ENCODE results near the gene CFDP1. TPM values are rescaled to one million over a fixed set of nuclear protein-coding genes. Genes with fewer than 3 reads are reported as not detected.

Gene CFDP1
- total and polyA plus RNA-seq, 11 donors: 17.7 to 60.6 (median 25.3) TPM

DNA sequence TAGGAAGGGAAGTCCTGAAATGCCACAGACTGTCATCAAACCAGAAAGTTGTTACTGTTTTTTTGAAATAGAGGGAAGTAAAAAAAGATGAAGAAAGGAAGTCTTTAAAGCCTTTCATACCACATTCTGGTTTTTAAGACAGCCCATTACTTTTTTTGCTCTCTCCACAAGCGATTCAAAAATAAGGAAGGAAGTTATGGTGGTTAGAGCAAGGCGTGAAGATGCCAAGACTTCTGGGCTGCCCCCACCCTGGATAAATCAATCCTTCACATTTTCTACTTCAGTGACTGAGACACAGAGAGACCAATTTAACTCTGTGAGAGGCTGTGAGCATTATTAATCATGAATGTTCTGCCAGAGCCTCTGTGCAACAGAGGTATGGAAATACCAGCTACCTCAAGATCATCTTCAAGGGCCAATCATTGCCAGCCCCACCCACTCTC is 99.6 kb downstream of the CFDP1 start:
- H3K27ac ChIP-seq: no peak overlapping the region
- peaks cover 0 to 12% (median 0%) of the 10 kb centered on the region in 12 donors for H3K4me1 ChIP-seq
- no peak for ATAC-seq
- TF ChIP-seq, protein P1, sequence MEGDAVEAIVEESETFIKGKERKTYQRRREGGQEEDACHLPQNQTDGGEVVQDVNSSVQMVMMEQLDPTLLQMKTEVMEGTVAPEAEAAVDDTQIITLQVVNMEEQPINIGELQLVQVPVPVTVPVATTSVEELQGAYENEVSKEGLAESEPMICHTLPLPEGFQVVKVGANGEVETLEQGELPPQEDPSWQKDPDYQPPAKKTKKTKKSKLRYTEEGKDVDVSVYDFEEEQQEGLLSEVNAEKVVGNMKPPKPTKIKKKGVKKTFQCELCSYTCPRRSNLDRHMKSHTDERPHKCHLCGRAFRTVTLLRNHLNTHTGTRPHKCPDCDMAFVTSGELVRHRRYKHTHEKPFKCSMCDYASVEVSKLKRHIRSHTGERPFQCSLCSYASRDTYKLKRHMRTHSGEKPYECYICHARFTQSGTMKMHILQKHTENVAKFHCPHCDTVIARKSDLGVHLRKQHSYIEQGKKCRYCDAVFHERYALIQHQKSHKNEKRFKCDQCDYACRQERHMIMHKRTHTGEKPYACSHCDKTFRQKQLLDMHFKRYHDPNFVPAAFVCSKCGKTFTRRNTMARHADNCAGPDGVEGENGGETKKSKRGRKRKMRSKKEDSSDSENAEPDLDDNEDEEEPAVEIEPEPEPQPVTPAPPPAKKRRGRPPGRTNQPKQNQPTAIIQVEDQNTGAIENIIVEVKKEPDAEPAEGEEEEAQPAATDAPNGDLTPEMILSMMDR (IDR thresholded peaks at IDR 0.05): no peak
- TF ChIP-seq POLR2A (IDR thresholded peaks at IDR 0.05): no peak
- H3K9me3 ChIP-seq: no peaks in the 10 kb centered on the region
- no peak overlapping the region for H3K4me3 ChIP-seq
- peaks cover 0 to 53% (median 0%) of the 10 kb centered on the region in 9 donors for H3K27me3 ChIP-seq
- DNase-seq: no peak
- intact Hi-C loops (cut with DNase I): no loop called here
- 52 to 76% (median 64%) methylated on average over 2 of the region's 2 CpGs for WGBS, 4 donors
- no peaks in the 10 kb centered on the region for H3K36me3 ChIP-seq

DNA sequence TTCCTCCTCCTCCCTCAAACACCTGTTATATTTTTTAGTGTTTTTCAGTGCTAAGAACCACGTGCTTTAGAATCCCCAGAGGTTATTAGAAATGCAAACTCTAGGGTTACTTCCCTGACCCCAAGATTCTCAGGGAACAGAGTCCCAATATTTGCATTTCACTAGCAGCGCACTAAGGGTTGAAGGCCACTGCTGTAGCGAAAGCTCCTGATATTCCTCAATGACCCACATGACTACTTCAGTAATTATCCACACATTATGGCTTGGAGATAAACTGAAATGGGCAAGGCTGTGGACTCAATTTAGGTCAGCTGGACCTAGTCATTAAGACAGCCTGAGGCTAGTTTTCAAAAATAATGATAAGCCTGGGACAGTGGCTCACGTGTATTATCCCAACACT is 103.4 kb downstream of the CFDP1 start:
- WGBS, 4 donors: 75 to 85% (median 82%) methylated on average over 4 of the region's 4 CpGs
- intact Hi-C loops (cut with DNase I): loop anchor here in 1 of 10 donors (10.0 kb wide), 1 partner anchor 45 kb away; no protein-coding TSS in a partner anchor

DNA sequence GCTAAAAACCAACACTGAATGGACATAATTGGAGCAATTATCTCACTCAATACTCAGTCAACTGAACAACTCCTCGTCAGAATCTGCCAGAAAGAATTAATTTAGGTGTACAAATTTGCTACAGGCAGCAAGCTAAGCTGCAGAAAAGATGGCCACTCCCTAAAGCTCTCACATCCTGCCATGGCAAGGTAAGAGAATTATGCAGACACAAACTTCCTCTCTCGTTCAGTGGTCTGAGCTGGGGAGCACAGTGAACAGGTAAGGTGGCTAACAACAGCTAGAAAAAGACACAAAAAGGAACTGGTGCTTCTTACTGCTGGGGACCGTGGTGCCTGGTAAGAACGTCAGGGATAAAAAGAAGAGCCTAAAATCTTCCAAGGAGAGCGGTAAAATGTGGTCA is 107.0 kb downstream of the CFDP1 start:
- H3K4me3 ChIP-seq: no peak overlapping the region
- H3K27ac ChIP-seq: no peak overlapping the region
- H3K27me3 ChIP-seq: peaks cover 0 to 34% (median 0%) of the 10 kb centered on the region in 9 donors
- intact Hi-C loops (cut with DNase I): loop anchor here in 1 of 10 donors (10.0 kb wide), 1 partner anchor 48 kb away; no protein-coding TSS in a partner anchor
- TF ChIP-seq POLR2A (IDR thresholded peaks at IDR 0.05): no peak
- TF ChIP-seq, protein P1 (IDR thresholded peaks at IDR 0.05): no peak
- H3K4me1 ChIP-seq: peaks cover 0 to 3% (median 0%) of the 10 kb centered on the region in 12 donors
- no peaks in the 10 kb centered on the region for H3K9me3 ChIP-seq
- H3K36me3 ChIP-seq: peaks cover 0 to 3% (median 0%) of the 10 kb centered on the region in 9 donors
- ATAC-seq (no peak), DNase-seq (no peak)
- 77 to 85% (median 80%) methylated on average over 5 of the region's 5 CpGs for WGBS, 4 donors

More for the DNA sequence above, 103.4 kb downstream of the CFDP1 start:
- Histone ChIP-seq H3K36me3 (no peaks in the 10 kb centered on the region), H3K4me1 (peaks cover 0 to 12% (median 0%) of the 10 kb centered on the region in 12 donors), H3K27me3 (peaks cover 0 to 33% (median 0%) of the 10 kb centered on the region in 9 donors), H3K9me3 (no peaks in the 10 kb centered on the region), H3K4me3 (no peak overlapping the region), H3K27ac (no peak overlapping the region)
- ATAC-seq: no peak
- DNase-seq: no peak
- no peak for TF ChIP-seq POLR2A (IDR thresholded peaks at IDR 0.05)
- TF ChIP-seq, protein P1 (IDR thresholded peaks at IDR 0.05): no peak

DNA sequence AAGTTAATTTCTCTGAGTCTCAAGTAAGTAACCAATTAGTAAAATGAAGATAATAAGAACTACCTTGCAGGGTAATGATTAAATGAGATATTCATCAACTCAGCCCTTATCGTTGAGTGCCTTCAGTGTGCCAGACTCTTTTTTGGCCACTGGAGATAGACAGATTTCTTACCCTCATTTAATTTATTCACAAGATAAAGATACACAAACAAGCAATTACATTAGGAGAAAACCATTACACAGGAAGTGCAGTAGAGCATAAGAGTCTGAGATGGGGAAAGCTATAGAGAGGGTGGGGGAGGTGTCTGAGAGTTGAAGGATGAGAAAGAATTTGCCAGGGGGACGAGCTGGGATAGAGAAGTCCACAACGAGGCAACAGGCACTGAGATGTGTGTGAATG is 109.4 kb downstream of the CFDP1 start:
- ATAC-seq (no peak), DNase-seq (no peak)
- Histone ChIP-seq H3K27ac (no peak overlapping the region), H3K27me3 (peaks cover 0 to 34% (median 0%) of the 10 kb centered on the region in 9 donors), H3K4me1 (peaks cover 0 to 19% (median 6%) of the 10 kb centered on the region in 12 donors), H3K9me3 (no peaks in the 10 kb centered on the region), H3K4me3 (no peak overlapping the region), H3K36me3 (peaks cover 0 to 3% (median 0%) of the 10 kb centered on the region in 9 donors)
- 69 to 83% (median 77%) methylated on average over 3 of the region's 3 CpGs for WGBS, 4 donors
- intact Hi-C loops (cut with DNase I): loop anchor here in 2 of 10 donors (5.0 to 10.0 kb wide), 2 partner anchors 51 to 92 kb away; no protein-coding TSS in a partner anchor
- TF ChIP-seq, protein P1 (IDR thresholded peaks at IDR 0.05): no peak
- TF ChIP-seq POLR2A (IDR thresholded peaks at IDR 0.05): no peak

Measured in heart left ventricle (tissue), 16 donors.